ENCODE results near the gene MAD1L1.

Gene MAD1L1

GRCh38 chr7:1928645-1929348 lies 303.9 kb downstream of the MAD1L1 start:
- Histone ChIP-seq H3K27me3 (ENCODE audit: control insufficient read depth, low read length) (no peaks in the 10 kb centered on the region), H3K9me3 (ENCODE audit: control insufficient read depth, insufficient read depth, low read length) (peaks cover 20% of the 10 kb centered on the region; the same call in 1 of the 2 replicates), H3F3A (ENCODE audit: control insufficient read depth, insufficient read depth) (peaks cover 14% of the 10 kb centered on the region), H3K27ac (ENCODE audit: low read depth, low read length) (peak overlapping the region; percentile 75), H3K36me3 (ENCODE audit: control insufficient read depth, low read length) (peaks cover 18% of the 10 kb centered on the region), H3K9me2 (replicated peaks; ENCODE audit: control insufficient read depth, low read length) (no peaks in the 10 kb centered on the region), H3K4me1 (ENCODE audit: control insufficient read depth, low read length) (peaks cover 46% of the 10 kb centered on the region), H3K4me3 (ENCODE audit: low read length) (no peak overlapping the region), H4K20me1 (ENCODE audit: control insufficient read depth, insufficient read depth, low read depth, low read length) (no peaks in the 10 kb centered on the region), H3K79me2 (ENCODE audit: control insufficient read depth, low read length) (peaks cover 16% of the 10 kb centered on the region), H3K4me2 (ENCODE audit: low read length) (peak overlapping the region; percentile 55; the same call in 1 of the 2 replicates)
- no peak for TF ChIP-seq EZH2phosphoT487 (IDR thresholded peaks at IDR 0.05; ENCODE audit: borderline replicate concordance, low read length)
- TF ChIP-seq CTCF (IDR thresholded peaks at IDR 0.05; ENCODE audit: low read depth, low read length, poor library complexity, severe bottlenecking): no peak

GRCh38 chr7:1927937-1928644 lies 304.7 kb downstream of the MAD1L1 start:
- Histone ChIP-seq H3K36me3 (ENCODE audit: control insufficient read depth, low read length) (peaks cover 11% of the 10 kb centered on the region), H3K79me2 (ENCODE audit: control insufficient read depth, low read length) (peaks cover 16% of the 10 kb centered on the region), H3K9me3 (ENCODE audit: control insufficient read depth, insufficient read depth, low read length) (peaks cover 12% of the 10 kb centered on the region; the same call in 1 of the 2 replicates), H3F3A (ENCODE audit: control insufficient read depth, insufficient read depth) (peaks cover 14% of the 10 kb centered on the region), H3K4me2 (ENCODE audit: low read length) (peak overlapping the region; percentile 55), H3K4me1 (ENCODE audit: control insufficient read depth, low read length) (peaks cover 46% of the 10 kb centered on the region), H3K27me3 (ENCODE audit: control insufficient read depth, low read length) (no peaks in the 10 kb centered on the region), H4K20me1 (ENCODE audit: control insufficient read depth, insufficient read depth, low read depth, low read length) (no peaks in the 10 kb centered on the region), H3K4me3 (ENCODE audit: low read length) (peak overlapping the region; percentile 32), H3K9me2 (replicated peaks; ENCODE audit: control insufficient read depth, low read length) (no peaks in the 10 kb centered on the region), H3K27ac (ENCODE audit: low read depth, low read length) (peak overlapping the region; percentile 75)
- TF ChIP-seq CTCF (IDR thresholded peaks at IDR 0.05; ENCODE audit: low read depth, low read length, poor library complexity, severe bottlenecking) (no peak), EZH2phosphoT487 (IDR thresholded peaks at IDR 0.05; ENCODE audit: borderline replicate concordance, low read length) (no peak)

- H3K9me3 ChIP-seq (ENCODE audit: control insufficient read depth, insufficient read depth, low read length): peaks cover 8% of the 10 kb centered on the region; the same call in 1 of the 2 replicates
- no peaks in the 10 kb centered on the region for H3K9me2 ChIP-seq (replicated peaks; ENCODE audit: control insufficient read depth, low read length)
- peaks cover 46% of the 10 kb centered on the region for H3K4me1 ChIP-seq (ENCODE audit: control insufficient read depth, low read length)
- no peaks in the 10 kb centered on the region for H4K20me1 ChIP-seq (ENCODE audit: control insufficient read depth, insufficient read depth, low read depth, low read length)
- peaks cover 7% of the 10 kb centered on the region; the same call in 1 of the 2 replicates for H3K36me3 ChIP-seq (ENCODE audit: control insufficient read depth, low read length)
- peaks cover 14% of the 10 kb centered on the region for H3F3A ChIP-seq (ENCODE audit: control insufficient read depth, insufficient read depth)
- peak overlapping the region; percentile 32 for H3K4me3 ChIP-seq (ENCODE audit: low read length)
- H3K27me3 ChIP-seq (ENCODE audit: control insufficient read depth, low read length): no peaks in the 10 kb centered on the region
- H3K27ac ChIP-seq (ENCODE audit: low read depth, low read length): peak overlapping the region; percentile 75
- H3K79me2 ChIP-seq (ENCODE audit: control insufficient read depth, low read length): peaks cover 16% of the 10 kb centered on the region
- peak overlapping the region; percentile 55 for H3K4me2 ChIP-seq (ENCODE audit: low read length)
- TF ChIP-seq EZH2phosphoT487 (IDR thresholded peaks at IDR 0.05; ENCODE audit: borderline replicate concordance, low read length): no peak
- no peak for TF ChIP-seq CTCF (IDR thresholded peaks at IDR 0.05; ENCODE audit: low read depth, low read length, poor library complexity, severe bottlenecking)
Observed at GRCh38 chr7:1926908-1927306, 305.8 kb downstream of the MAD1L1 start.
